HepG2 (cell line): ENCODE measurements around the gene SQSTM1. TPM values are rescaled to one million over a fixed set of nuclear protein-coding genes. Genes with fewer than 3 reads are reported as not detected.

Experiments used
- ATAC-seq: fragments of 200-7000 bp; cut with Tn5 transposase; 3 replicates; pipeline ENCODE4 v1.9.1; 2020; ENCODE audit warnings: mild to moderate bottlenecking, moderate library complexity
- BruUV-seq: library from RNA; stranded (reverse); fragments of 400-500 nt; replicated peaks from 2 replicates; lab custom pipeline; 2021; lab: Mats Ljungman, UMichigan
- CTCF ChIA-PET: fragments of 300-600 bp; formaldehyde crosslinking; extraction: SDS; loops from one replicate; lab custom pipeline; 2021; ENCODE audit warnings: low total read pairs, inconsistent platforms, low intra/inter-chr PET ratio; lab: Yijun Ruan, JAX
- POLR2A ChIA-PET: fragments of 350-600 bp; sonication (Branson Sonifier 250); formaldehyde crosslinking; loops from one replicate; lab custom pipeline; 2020; ENCODE audit warnings: antibody characterized with exemption, inconsistent platforms; lab: Yijun Ruan, JAX
- DNase-seq: peaks from one replicate; pipeline ENCODE4 v3.0.0-alpha.2; 2015; ENCODE audit warnings: low spot score
- FAIRE-seq: peaks from 3 replicates; lab custom pipeline; 2011; peaks lifted over from hg19 to GRCh38; lab: Jason Lieb, UNC
- H2AFZ ChIP-seq: one replicate; pipeline ENCODE4 v1.6.1; 2011; ENCODE audit warnings: low read length, inconsistent platforms
- H3K27ac ChIP-seq: fragments of 300-600 bp; 3 replicates; pipeline ENCODE4 v1.8.0; 2011; ENCODE audit warnings: mixed run types, mild to moderate bottlenecking, mixed read lengths, low read length, inconsistent platforms; ENCODE audit not compliant: insufficient read depth; ENCODE audit errors: extremely low read length
- H3K27me3 ChIP-seq, 2 experiments: fragments of 200-600 bp in 1 of 2; 2 replicates in 1 of 2; 3 replicates in 1 of 2; pipeline versions ENCODE4 v1.6.0 to v1.8.0; 2011; ENCODE audit warnings: low read length in 2 of 2, mild to moderate bottlenecking in 2 of 2, moderate library complexity in 2 of 2, inconsistent platforms in 1 of 2; ENCODE audit not compliant: insufficient read depth in 2 of 2, control insufficient read depth in 1 of 2
- H3K36me3 ChIP-seq, 2 experiments: fragments of 200-600 bp in 1 of 2; replicated peaks in 1 of 2; 2 replicates in 1 of 2; 3 replicates in 1 of 2; pipeline versions ENCODE4 v1.5.1 to v1.8.0; 2011; ENCODE audit warnings: low read length in 2 of 2, inconsistent platforms in 1 of 2; ENCODE audit not compliant: insufficient read depth in 2 of 2, control insufficient read depth in 1 of 2
- H3K4me1 ChIP-seq: 2 replicates; pipeline ENCODE4 v1.5.1; 2012; ENCODE audit warnings: low read length, inconsistent platforms; ENCODE audit not compliant: insufficient read depth
- H3K4me2 ChIP-seq: 2 replicates; pipeline ENCODE4 v1.6.0; 2011; ENCODE audit warnings: low read depth, low read length, inconsistent platforms
- H3K4me3 ChIP-seq, 3 experiments: fragments of 200-600 bp in 1 of 3; sonication (generic), shearing (Covaris generic) in 1 of 3; replicated peaks in 1 of 3; 2 replicates each; pipeline ENCODE4 v1.5.1; 2011 to 2016; ENCODE audit warnings: low read length in 3 of 3, inconsistent platforms in 2 of 3, low read depth in 2 of 3, mild to moderate bottlenecking in 2 of 3, control low read depth in 1 of 3, mixed read lengths in 1 of 3; ENCODE audit not compliant: insufficient read depth in 1 of 3
- H3K79me2 ChIP-seq: one replicate; pipeline ENCODE4 v1.6.1; 2011; ENCODE audit warnings: low read length, inconsistent platforms; ENCODE audit not compliant: insufficient read depth
- H3K9ac ChIP-seq: 2 replicates; pipeline ENCODE4 v1.6.0; 2011; ENCODE audit warnings: mild to moderate bottlenecking, low read depth, low read length, inconsistent platforms; ENCODE audit not compliant: insufficient read depth
- H3K9me3 ChIP-seq: 2 replicates; pipeline ENCODE4 v1.5.1; 2012; ENCODE audit warnings: mild to moderate bottlenecking, low read length
- H4K20me1 ChIP-seq: 2 replicates; pipeline ENCODE4 v1.6.0; 2011; ENCODE audit warnings: inconsistent platforms, mild to moderate bottlenecking, low read length, moderate library complexity; ENCODE audit not compliant: insufficient read depth
- AGO2 ChIP-seq: fragments of 200-400 bp; formaldehyde crosslinking; optimal IDR thresholded peaks from 2 replicates; pipeline ENCODE3; 2017; ENCODE audit warnings: mild to moderate bottlenecking, low read depth, low read length, moderate library complexity
- HNRNPH1 ChIP-seq: fragments of 200-400 bp; formaldehyde crosslinking; optimal IDR thresholded peaks from 2 replicates; pipeline ENCODE3; 2017; ENCODE audit warnings: mild to moderate bottlenecking, low read depth, low read length
- NFE2L2 ChIP-seq: fragments of 150-350 bp; IDR thresholded peaks from 2 replicates; pipeline ENCODE4 v1.6.1; 2014; ENCODE audit warnings: low read length
- POLR2AphosphoS5 ChIP-seq: IDR thresholded peaks from 2 replicates; pipeline ENCODE4 v1.6.1; 2012; ENCODE audit warnings: low read depth, low read length
- SIN3B ChIP-seq: fragments of 150-350 bp; IDR thresholded peaks from 2 replicates; pipeline ENCODE4 v1.6.1; 2014; ENCODE audit warnings: low read length
- TRAFD1 ChIP-seq: sonication (generic); formaldehyde crosslinking; IDR thresholded peaks from 2 replicates; pipeline ENCODE4 v1.5.1; 2020; ENCODE audit warnings: missing genetic modification reagents, mild to moderate bottlenecking, borderline replicate concordance
- ZNF282 ChIP-seq: fragments of 450-650 bp; IDR thresholded peaks from 2 replicates; pipeline ENCODE4 v1.6.1; 2018; ENCODE audit not compliant: partially characterized antibody
- ZNF619 ChIP-seq: sonication (generic); formaldehyde crosslinking; IDR thresholded peaks from 2 replicates; pipeline ENCODE4 v1.4.0; 2020; ENCODE audit warnings: mild to moderate bottlenecking, missing genetic modification reagents
- ZNF746 ChIP-seq: sonication (generic); formaldehyde crosslinking; IDR thresholded peaks from 2 replicates; pipeline ENCODE4 v1.8.0; 2022; ENCODE audit warnings: mild to moderate bottlenecking, missing genetic modification reagents
- ZZZ3 ChIP-seq: sonication (generic); formaldehyde crosslinking; IDR thresholded peaks from 2 replicates; pipeline ENCODE4 v1.4.0; 2020; ENCODE audit warnings: missing genetic modification reagents, mild to moderate bottlenecking, borderline replicate concordance
- WGBS: methylation state at CpG from one replicate; pipeline ENCODE4 v1.1.6; 2017; ENCODE audit warnings: low lambda C conversion rate; 5-methylcytosine and 5-hydroxymethylcytosine counted together
- in situ Hi-C: cut with HindIII; loops from 2 replicates; pipeline ENCODE4 v1.10.0; 2017; ENCODE audit warnings: low pct_unique_long_range_greater_than_20kb; ENCODE audit not compliant: extremely low pct_ligation_motif_present
- intact Hi-C: fragments of 100-400 bp; cut with micrococcal nuclease; formaldehyde crosslinking; loops from one replicate; pipeline ENCODE4 v1.10.0; 2022; ENCODE audit not compliant: unreplicated experiment
- polyA plus RNA-seq, 8 experiments: library from polyadenylated mRNA; depleted of rRNA in 3 of 8; stranded (reverse) in 7 of 8; unstranded in 1 of 8; fragments of >200 nt; fragmentation: Illumina TruSeq in 4 of 8; extraction: Trizol in 4 of 8; gene quantifications; 2 replicates each; pipeline versions ENCODE4 v1.2.1 to v1.2.3, GENCODE V29; 2011 to 2016; ENCODE audit warnings: low read depth in 4 of 8, missing spikeins in 1 of 8, mixed read lengths in 1 of 8; ENCODE audit not compliant: insufficient read depth in 1 of 8
- total RNA-seq, 5 experiments: library from RNA; depleted of rRNA; stranded (reverse); fragments of >200 nt; fragmentation: Illumina TruSeq; extraction: Trizol; gene quantifications; 2 replicates each; pipeline ENCODE4 v1.2.3, GENCODE V29; 2016; ENCODE audit warnings: low read depth in 1 of 5
- TF ChIP-seq, protein P1 (sequence below): sonication (generic); formaldehyde crosslinking; IDR thresholded peaks from 2 replicates; pipeline ENCODE4 v1.5.0; 2020; ENCODE audit warnings: missing genetic modification reagents, mild to moderate bottlenecking, borderline replicate concordance
- TF ChIP-seq, protein P2 (sequence below): sonication (generic); formaldehyde crosslinking; IDR thresholded peaks from 2 replicates; pipeline ENCODE4 v1.9.0; 2022; ENCODE audit warnings: low read depth, missing genetic modification reagents

Gene SQSTM1
- total and polyA plus RNA-seq, 2 of the 13 experiments (the other 11 are each of a cell fraction or from before 2014, with no cell fraction given) = 90.9 to 160 TPM

- no peaks in the 10 kb centered on the region for H3K27me3 ChIP-seq
- H3K79me2 ChIP-seq = no peaks in the 10 kb centered on the region
- no peak for FAIRE-seq
- no peak for ATAC-seq
- ChIA-PET CTCF (no interaction called here), POLR2A (no interaction called here)
- intact Hi-C loops (loop anchor here (5.0 kb wide), 1 partner anchor 1274 kb away; no protein-coding TSS in a partner anchor), in situ Hi-C loops (no loop called here)
- no peak overlapping the region for H3K4me3 ChIP-seq
- no TSS peak for BruUV-seq
- peaks cover 30 to 41% of the 10 kb centered on the region in 2 experiments; a peak in 4 of 5 replicates for H3K36me3 ChIP-seq
- H3K4me2 ChIP-seq = no peak overlapping the region
- no peak overlapping the region for H3K27ac ChIP-seq
- H3K4me1 ChIP-seq = no peaks in the 10 kb centered on the region
- no peak for DNase-seq
- no peak overlapping the region for H3K9ac ChIP-seq
- H4K20me1 ChIP-seq = no peaks in the 10 kb centered on the region
- WGBS = 99% methylated on average over 10 of the region's 14 CpGs
- TF ChIP-seq ZNF746 (CRISPR knock-in tag) = no peak
- TF ChIP-seq, protein P1, sequence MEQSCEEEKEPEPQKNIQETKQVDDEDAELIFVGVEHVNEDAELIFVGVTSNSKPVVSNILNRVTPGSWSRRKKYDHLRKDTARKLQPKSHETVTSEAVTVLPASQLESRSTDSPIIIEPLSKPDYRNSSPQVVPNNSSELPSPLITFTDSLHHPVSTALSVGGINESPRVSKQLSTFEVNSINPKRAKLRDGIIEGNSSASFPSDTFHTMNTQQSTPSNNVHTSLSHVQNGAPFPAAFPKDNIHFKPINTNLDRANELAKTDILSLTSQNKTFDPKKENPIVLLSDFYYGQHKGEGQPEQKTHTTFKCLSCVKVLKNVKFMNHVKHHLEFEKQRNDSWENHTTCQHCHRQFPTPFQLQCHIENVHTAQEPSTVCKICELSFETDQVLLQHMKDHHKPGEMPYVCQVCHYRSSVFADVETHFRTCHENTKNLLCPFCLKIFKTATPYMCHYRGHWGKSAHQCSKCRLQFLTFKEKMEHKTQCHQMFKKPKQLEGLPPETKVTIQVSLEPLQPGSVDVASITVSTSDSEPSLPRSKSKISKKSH (CRISPR knock-in tag) = no peak
- TF ChIP-seq AGO2 = peak; percentile 32
- no peaks in the 10 kb centered on the region for H3K9me3 ChIP-seq
- H2AFZ ChIP-seq = no peak overlapping the region
Measured at GRCh38 chr5:179868541-179868940, 47.8 kb downstream of the SQSTM1 start.

- no peaks in the 10 kb centered on the region for H3K27me3 ChIP-seq
- intact Hi-C loops (loop anchor here (5.0 kb wide), 1 partner anchor 1273 kb away; no protein-coding TSS in a partner anchor), in situ Hi-C loops (no loop called here)
- no peak overlapping the region for H3K4me2 ChIP-seq
- ChIA-PET POLR2A (no interaction called here), CTCF (no interaction called here)
- H3K27ac ChIP-seq = no peak overlapping the region
- H3K4me1 ChIP-seq = no peaks in the 10 kb centered on the region
- H3K4me3 ChIP-seq = no peak overlapping the region
- FAIRE-seq = no peak
- H3K9me3 ChIP-seq = no peaks in the 10 kb centered on the region
- no peak for DNase-seq
- ATAC-seq = no peak
- no peak overlapping the region for H2AFZ ChIP-seq
- no peaks in the 10 kb centered on the region for H4K20me1 ChIP-seq
- H3K36me3 ChIP-seq = peaks cover 25 to 40% of the 10 kb centered on the region in 2 experiments; a peak in 4 of 5 replicates
- no TSS peak for BruUV-seq
- no peak overlapping the region for H3K9ac ChIP-seq
- no peaks in the 10 kb centered on the region for H3K79me2 ChIP-seq
- WGBS = 86% methylated on average over 1 of the region's 5 CpGs
- TF ChIP-seq ZNF282 = no peak
- no peak for TF ChIP-seq ZZZ3 (CRISPR knock-in tag)
- no peak for TF ChIP-seq SIN3B
- no peak for TF ChIP-seq ZNF619
- TF ChIP-seq POLR2AphosphoS5 = no peak
- TF ChIP-seq, protein P2, sequence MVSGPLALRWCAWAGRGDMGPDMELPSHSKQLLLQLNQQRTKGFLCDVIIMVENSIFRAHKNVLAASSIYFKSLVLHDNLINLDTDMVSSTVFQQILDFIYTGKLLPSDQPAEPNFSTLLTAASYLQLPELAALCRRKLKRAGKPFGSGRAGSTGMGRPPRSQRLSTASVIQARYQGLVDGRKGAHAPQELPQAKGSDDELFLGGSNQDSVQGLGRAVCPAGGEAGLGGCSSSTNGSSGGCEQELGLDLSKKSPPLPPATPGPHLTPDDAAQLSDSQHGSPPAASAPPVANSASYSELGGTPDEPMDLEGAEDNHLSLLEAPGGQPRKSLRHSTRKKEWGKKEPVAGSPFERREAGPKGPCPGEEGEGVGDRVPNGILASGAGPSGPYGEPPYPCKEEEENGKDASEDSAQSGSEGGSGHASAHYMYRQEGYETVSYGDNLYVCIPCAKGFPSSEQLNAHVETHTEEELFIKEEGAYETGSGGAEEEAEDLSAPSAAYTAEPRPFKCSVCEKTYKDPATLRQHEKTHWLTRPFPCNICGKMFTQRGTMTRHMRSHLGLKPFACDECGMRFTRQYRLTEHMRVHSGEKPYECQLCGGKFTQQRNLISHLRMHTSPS = no peak
- no peak for TF ChIP-seq TRAFD1 (CRISPR knock-in tag)
- no peak for TF ChIP-seq NFE2L2
- TF ChIP-seq HNRNPH1 = no peak
Measured at GRCh38 chr5:179869101-179869500, 48.4 kb downstream of the SQSTM1 start.
